Measurements from ENCODE around the gene ZSCAN5C.
"Not testable (repeated sequence)": the region's sequence is repeated elsewhere in the genome, so short reads cannot be mapped to it uniquely, and the experiment has no call there.

ZSCAN5C gene, protein sequence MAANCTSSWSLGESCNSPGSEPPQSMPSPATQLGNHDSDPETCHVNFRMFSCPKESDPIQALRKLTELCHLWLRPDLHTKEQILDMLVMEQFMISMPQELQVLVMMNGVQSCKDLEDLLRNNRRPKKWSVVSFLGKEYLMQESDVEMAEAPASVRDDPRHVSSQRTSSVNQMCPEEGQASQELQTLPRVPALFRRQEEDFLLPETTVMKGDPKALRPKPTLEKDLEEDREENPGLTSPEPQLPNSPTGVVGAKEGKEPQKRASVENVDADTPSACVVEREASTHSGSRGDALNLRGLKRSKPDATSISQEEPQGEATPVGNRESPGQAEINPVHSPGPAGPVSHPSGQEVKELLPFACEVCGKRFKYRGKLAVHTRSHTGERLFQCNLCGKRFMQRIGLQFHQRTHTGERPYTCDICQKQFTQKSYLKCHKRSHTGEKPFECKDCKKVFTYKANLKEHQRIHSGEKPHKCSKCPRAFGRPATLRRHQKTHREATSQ

DNA sequence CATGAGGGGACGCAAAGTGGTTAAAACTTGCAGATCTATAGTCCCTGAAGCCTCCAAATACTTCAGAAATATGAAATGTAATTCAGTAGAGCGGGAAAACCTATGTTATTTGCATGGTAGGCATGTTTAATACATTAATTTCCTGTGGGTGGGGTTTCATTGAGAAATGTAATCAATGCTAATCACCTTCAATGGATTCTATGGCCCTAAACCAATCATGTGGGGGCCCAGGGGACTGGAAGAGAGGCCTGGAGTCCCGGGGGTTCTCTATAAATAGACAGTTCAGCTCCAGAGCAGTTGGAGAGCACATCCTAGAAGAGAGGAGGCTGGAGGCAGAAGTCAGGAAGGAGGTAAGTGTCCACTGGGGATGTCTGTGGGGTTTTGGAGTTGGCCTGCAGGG is at the start of gene ZSCAN5C:
Gene ZSCAN5C, plus strand, starts transcription at position 301 of the 400 bp plus-strand sequence. CDS start 3,641 bp downstream, outside the sequence.
- no peak for DNase-seq

DNA sequence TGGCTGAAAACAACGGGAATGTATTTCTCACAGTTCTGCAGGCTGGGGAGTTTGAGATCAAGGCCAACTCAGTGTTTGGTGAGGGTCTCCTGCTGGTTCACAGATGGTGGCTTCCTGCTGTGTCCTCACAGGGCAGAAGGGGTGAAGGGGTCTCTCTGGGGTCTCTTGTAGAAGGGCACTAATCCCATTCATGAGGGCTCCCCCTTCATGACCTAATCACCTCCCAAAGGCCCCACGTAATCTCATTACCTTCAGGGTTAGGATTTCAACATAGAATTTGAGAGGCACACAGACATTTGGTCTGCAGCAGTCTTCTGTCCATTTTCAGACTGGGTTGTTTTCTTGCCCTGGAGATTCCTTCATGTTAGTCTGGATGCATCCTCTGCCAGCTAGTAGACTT is 49.4 kb upstream of the ZSCAN5C start:
- no peak for DNase-seq

- DNase-seq = no peak
These were observed 48.6 kb upstream of the ZSCAN5C start for GRCh38 chr19:56153507-56153906.

DNA sequence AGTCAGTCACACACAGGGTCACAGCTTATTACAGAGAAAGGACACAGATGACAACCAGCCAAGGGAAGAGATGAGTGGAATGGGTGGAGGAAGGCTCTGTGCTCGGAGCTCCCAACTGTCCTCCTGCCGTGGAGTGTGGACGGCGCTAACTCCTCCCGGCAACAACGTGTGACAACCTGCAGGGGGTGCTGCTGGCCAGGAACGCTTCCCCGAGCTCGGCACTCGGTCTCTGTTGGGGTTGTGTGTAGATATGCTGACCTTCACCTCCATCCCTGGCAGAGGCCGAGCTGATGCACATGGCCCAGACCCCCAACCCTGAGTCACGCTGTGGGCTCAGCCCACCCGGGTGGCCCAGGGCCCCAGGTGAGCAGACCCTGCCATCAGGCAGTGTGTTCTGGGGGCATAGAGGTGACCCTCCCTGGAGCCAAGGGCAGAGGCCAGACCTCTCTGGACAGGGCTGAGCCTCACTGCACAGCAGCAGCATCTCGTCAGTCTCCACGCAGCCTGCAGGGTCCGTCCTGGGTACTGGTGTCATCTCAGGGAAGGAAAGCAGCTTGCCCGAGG is 46.9 kb upstream of the ZSCAN5C start:
- peak; percentile 24 for DNase-seq

GRCh38 chr19:56156768-56157167 is 45.3 kb upstream of the ZSCAN5C start:
- DNase-seq = no peak

DNA sequence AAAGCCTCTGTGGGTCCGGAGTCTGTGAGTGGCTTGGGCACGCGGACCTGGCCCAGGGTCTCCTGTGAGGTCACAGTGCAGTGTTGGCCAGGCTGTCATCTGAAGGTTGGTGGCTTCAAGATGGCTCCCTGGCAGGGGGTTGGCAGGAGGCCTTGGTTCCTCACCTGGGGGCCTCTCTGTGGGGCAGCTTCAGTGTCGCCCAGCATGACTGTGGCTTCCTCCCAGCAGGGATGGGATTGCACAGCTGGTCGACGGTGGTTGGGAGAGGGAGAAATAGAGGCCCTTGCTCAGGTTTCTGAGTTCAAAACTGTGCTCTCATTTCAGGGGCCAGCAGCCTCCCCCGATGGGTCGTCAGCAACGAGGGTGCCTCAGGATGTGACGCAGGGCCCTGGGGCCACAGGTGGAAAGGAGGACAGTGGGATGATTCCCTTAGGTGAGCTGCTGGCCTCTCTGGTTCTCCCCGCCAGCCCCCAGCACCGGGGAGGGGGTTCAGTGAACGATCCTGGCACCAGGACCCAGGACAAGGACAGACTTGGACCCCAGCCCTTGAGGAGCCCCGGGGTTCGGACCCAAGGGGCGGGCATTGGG is 43.8 kb upstream of the ZSCAN5C start:
- no peak for DNase-seq

- no peak for DNase-seq
These were observed 43.0 kb upstream of the ZSCAN5C start for GRCh38 chr19:56159009-56159559.

DNA sequence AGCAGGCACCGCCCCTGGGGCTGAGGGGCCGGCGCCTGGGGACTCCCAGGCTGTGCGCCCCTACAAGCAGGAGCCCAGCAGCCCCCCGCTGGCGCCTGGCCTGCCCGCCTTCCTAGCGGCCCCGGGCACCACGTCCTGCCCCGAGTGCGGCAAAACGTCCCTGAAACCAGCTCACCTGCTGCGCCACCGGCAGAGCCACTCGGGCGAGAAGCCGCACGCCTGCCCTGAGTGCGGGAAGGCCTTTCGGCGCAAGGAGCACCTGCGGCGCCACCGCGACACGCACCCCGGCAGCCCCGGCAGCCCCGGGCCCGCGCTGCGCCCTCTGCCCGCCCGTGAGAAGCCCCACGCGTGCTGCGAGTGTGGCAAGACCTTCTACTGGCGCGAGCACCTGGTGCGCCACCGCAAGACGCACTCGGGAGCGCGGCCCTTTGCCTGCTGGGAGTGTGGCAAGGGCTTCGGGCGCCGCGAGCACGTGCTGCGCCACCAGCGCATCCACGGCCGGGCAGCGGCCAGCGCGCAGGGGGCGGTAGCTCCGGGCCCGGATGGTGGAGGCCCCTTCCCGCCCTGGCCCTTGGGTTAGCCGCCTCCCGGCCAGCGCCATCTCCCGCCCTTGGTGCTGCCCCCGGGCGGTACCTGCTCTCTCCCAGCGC is 42.3 kb upstream of the ZSCAN5C start:
- no peak for DNase-seq

DNA sequence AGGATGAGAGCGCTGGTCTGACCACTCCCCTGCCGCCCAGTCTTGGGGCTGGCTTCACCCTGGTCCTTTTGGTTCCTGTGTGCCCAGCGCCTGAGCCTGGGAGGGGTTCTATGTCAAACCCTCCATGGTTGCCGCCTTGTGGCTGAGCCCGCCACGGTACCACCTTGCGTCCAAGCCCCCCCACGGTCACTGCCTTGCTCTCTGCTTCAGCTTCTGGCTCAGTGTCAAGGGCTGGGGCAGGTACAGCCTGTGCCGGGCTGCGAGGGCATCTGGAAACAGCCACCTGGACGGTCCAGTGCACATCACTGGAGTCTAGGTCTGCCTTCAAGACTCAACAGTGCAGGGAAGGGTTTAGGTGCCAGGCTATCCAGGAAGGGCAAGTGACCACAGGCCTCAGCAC is 40.5 kb upstream of the ZSCAN5C start:
- DNase-seq = no peak

GRCh38 chr19:56162258-56162657 is 39.8 kb upstream of the ZSCAN5C start:
- DNase-seq = peak; percentile 62

- DNase-seq = no peak
These were observed 39.0 kb upstream of the ZSCAN5C start for GRCh38 chr19:56163097-56163496.

GRCh38 chr19:56167064-56167578 is 35.0 kb upstream of the ZSCAN5C start:
- DNase-seq = no peak

DNA sequence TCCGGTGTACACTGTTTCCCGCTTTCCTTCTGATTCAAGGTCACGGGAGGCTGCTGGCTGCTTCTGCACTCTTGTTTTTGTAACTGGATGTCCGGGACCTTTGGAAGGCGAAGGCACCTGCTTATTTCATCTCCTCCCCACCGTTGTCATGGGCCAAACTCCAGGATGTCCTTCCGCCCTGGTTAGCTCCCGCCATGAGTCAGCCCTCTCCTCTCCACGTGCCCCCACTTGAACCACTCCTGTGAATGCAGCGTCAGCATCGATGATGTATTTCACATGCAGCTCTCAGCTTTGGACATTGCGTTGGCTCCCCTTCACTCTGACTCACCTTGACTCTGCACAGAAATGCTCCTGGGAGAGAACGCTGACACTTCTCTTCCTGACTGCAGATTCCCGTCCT is 31.8 kb upstream of the ZSCAN5C start:
- no peak for DNase-seq

DNA sequence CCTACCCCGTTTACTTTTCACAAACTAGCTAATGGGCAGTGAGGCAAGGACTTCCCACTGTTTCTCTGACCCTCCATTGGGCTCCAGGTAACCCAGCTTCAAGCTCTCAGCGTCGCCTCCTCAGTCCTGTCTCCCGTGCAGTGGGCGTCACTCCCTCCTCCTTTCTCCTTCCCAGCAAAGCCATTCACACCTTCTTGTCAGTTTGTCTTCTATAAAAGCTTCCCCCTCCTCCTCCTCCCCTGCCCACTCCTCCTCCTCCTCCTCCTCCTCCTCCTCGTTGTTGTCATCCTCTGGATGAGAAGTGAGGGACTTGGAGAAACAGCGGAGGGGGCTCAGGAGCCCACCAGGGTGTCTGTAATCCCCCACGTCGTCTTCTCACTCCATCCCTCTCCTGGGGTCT is 28.0 kb upstream of the ZSCAN5C start:
- no peak for DNase-seq

- no peak for DNase-seq
These were observed 27.5 kb upstream of the ZSCAN5C start for GRCh38 chr19:56174550-56174949.

GRCh38 chr19:56175861-56176307 is 26.2 kb upstream of the ZSCAN5C start, which contains the start of gene GALP:
GALP (plus strand) TSS chr19:56176008; CDS start chr19:56177109, 1,101 bp downstream.
- not testable (repeated sequence) for DNase-seq

DNA sequence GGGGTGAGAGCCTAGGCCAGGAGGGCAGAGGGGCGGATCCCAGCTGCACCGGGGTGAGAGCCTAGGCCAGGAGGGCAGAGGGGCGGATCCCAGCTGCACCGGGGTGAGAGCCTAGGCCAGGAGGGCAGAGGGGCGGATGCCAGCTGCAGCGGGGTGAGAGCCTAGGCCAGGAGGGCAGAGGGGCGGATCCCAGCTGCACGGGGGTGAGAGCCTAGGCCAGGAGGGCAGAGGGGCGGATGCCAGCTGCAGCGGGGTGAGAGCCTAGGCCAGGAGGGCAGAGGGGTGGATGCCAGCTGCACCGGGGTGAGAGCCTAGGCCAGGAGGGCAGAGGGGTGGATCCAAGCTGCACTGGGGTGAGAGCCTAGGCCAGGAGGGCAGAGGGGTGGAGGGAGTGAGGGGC is 25.8 kb upstream of the ZSCAN5C start:
- DNase-seq = not testable (repeated sequence)

DNA sequence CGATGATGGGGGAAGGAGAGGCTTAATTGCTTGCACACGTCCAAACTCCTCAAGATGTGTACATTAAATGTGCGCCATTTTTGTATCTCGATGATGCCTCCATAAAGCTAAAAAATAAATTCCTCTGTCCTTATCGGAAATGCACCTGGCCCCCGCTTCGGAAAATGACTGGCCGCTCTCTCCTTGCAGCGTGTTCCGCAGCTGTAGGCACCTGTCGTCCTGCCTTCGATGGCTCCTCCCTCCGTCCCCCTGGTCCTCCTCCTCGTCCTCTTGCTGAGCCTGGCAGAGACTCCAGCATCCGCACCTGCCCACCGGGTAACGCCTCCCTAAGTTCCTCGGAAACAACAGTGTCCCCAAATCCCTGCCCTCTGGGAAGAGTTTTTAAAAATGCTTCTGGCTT is 25.2 kb upstream of the ZSCAN5C start:
- no peak for DNase-seq

- DNase-seq = no peak
These were observed 24.4 kb upstream of the ZSCAN5C start for GRCh38 chr19:56177564-56178243.

GRCh38 chr19:56189785-56190184 is 12.3 kb upstream of the ZSCAN5C start:
- DNase-seq = no peak

DNA sequence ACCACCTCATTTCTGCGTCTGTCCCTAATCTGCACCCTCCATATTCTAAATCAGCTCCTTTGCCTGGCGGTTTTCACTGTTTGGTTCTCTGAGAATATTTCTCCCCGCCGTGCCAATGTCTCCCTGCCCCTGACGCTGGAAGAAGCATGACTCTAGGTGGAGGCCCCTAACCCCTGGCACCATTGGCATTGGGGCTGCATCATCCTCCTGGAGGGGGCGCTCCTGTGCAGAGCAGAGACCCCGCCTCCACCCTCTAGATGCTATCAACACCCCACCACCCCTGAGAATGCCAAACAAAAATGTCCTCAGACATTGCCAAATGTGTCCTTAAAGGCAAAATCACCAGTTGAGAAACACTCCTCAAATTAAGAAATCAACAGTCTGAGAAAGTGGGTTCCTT is 11.0 kb upstream of the ZSCAN5C start:
- no peak for DNase-seq

- DNase-seq = no peak
These were observed 10.4 kb upstream of the ZSCAN5C start for GRCh38 chr19:56191711-56192110.

Measured in activated CD4-positive, alpha-beta T cell treated with anti-CD3 and anti-CD28 coated beads for 48 hours (primary cell).